Astrocyte (in vitro differentiated cells and primary cell): ENCODE measurements around the gene SLC25A17.
"Not testable (repeated sequence)": the region's sequence is repeated elsewhere in the genome, so short reads cannot be mapped to it uniquely, and the experiment has no call there.

Source experiments
- CTCF ChIP-seq: IDR thresholded peaks from 2 replicates; pipeline ENCODE4 v1.5.1; 2011; ENCODE audit warnings: low read depth, mild to moderate bottlenecking, inconsistent platforms, low read length, moderate library complexity; ENCODE audit not compliant: insufficient read depth
- EZH2 ChIP-seq: IDR thresholded peaks from 2 replicates; pipeline ENCODE4 v1.6.1; 2012; ENCODE audit warnings: mild to moderate bottlenecking, low read length, inconsistent platforms; ENCODE audit not compliant: insufficient read depth

- not testable (repeated sequence) for TF ChIP-seq CTCF, EZH2
These were observed 37.4 kb downstream of the SLC25A17 start for GRCh38 chr22:40781749-40782148.
